ENCODE data around the gene MAFF.

Gene MAFF

DNA sequence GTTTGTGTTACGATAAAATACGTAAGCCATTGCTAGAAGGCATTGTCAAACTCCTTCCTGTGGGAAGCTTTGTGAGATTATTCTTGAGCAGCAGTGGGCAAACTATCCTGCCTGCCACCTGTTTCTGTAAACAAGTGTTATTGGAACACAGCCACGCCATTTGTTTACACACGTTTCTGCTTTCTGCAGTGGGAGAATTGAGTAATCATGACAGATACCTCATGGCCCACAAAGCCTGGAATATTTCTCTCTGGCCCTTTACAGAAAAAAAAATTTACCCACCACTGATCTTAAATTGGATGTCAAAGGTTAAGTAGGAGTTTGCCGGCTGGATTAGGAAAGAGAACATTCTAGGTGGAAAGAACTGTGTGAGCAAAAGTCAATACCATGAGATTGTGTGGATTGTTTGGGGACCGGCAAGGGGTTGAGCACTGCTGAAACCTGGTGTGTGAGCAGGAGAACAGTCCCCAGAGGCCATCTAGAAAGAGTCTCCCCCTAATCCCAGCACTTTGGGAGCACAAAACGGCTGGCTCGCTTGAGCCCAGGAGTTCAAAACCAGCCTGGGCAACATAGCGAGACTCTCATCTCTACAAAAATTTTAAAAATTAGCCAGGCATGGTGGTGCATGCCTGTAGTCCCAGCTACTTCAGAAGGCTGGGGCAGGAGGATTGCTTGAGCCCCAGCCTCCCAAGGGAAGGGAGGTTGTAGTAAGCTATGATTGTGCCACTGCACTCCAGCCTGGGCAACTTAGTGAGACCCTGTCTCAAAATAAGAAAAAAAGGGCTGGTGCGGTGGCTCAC, 14.2 kb upstream of the MAFF start:
- DNase-seq (ENCODE audit: extremely low read depth, low read depth), result no peak
- TF ChIP-seq, protein P1, sequence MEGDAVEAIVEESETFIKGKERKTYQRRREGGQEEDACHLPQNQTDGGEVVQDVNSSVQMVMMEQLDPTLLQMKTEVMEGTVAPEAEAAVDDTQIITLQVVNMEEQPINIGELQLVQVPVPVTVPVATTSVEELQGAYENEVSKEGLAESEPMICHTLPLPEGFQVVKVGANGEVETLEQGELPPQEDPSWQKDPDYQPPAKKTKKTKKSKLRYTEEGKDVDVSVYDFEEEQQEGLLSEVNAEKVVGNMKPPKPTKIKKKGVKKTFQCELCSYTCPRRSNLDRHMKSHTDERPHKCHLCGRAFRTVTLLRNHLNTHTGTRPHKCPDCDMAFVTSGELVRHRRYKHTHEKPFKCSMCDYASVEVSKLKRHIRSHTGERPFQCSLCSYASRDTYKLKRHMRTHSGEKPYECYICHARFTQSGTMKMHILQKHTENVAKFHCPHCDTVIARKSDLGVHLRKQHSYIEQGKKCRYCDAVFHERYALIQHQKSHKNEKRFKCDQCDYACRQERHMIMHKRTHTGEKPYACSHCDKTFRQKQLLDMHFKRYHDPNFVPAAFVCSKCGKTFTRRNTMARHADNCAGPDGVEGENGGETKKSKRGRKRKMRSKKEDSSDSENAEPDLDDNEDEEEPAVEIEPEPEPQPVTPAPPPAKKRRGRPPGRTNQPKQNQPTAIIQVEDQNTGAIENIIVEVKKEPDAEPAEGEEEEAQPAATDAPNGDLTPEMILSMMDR (IDR thresholded peaks at IDR 0.05; ENCODE audit: low read depth, low read length, missing control alignments), result no peak
- H3K4me3 ChIP-seq (replicated peaks; ENCODE audit: low read depth, low read length), result no peak overlapping the region

DNA sequence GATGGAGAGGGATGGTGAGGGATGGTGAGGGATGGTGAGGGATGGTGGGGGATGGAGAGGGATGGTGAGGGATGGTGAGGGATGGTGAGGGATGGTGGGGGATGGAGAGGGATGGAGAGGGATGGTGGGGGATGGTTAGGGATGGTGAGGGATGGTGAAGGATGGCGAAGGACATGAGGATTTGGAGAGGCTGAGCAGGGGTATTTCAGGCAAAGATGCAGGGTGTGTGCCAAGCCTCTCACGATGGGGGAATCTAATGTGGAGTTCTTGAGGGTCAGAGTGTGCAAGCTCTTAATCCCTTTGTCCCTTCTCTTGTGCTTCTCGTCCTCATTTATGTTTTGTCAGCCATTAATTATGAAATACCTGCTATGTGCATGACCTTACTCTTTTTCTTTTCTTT, 12.7 kb upstream of the MAFF start:
- H3K4me3 ChIP-seq (replicated peaks; ENCODE audit: low read depth, low read length), result no peak overlapping the region
- no peak for DNase-seq (ENCODE audit: extremely low read depth, low read depth)
- TF ChIP-seq, protein P1 (IDR thresholded peaks at IDR 0.05; ENCODE audit: low read depth, low read length, missing control alignments), result no peak

DNA sequence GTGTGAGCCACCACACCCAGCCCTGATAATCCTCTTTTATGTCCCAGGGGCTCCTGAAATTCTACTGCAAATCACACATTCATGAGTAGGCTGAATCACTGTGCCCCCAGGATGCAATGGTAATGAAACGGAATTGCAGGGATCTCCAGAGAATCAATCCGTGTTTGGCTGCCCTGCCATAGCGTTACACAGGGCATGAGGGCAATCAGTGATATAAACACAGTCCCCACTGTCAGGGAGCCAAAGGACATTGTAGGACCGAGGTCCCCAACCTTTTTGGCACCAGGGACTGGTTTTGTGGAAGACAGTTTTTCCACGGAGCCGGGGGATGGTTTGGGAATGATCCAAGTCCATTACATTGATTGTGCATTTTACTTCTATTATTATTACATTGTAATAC, 11.2 kb upstream of the MAFF start:
- H3K4me3 ChIP-seq (replicated peaks; ENCODE audit: low read depth, low read length), result no peak overlapping the region
- no peak for DNase-seq (ENCODE audit: extremely low read depth, low read depth)
- TF ChIP-seq, protein P1 (IDR thresholded peaks at IDR 0.05; ENCODE audit: low read depth, low read length, missing control alignments), result no peak

DNA sequence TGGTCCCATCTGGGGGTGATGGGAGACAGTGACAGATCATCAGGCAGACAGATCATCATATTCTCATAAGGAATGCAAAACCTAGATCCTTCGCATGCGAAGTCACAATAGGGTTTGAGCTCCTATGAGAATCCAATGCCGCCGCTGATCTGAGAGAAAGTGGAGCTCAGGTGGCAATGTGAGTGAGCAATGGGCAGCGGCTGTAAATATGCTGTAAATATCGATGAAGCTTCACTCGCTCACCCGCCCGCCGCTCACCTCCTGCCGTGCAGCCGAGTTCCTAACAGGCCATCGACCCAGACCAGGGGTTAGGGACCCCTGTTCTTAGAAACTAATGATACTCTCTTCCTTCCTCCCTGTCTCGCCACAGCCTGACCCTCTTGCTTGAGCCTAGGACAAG, 10.7 kb upstream of the MAFF start:
- H3K4me3 ChIP-seq (replicated peaks; ENCODE audit: low read depth, low read length), result no peak overlapping the region
- TF ChIP-seq, protein P1 (IDR thresholded peaks at IDR 0.05; ENCODE audit: low read depth, low read length, missing control alignments), result no peak
- DNase-seq (ENCODE audit: extremely low read depth, low read depth), result no peak

DNA sequence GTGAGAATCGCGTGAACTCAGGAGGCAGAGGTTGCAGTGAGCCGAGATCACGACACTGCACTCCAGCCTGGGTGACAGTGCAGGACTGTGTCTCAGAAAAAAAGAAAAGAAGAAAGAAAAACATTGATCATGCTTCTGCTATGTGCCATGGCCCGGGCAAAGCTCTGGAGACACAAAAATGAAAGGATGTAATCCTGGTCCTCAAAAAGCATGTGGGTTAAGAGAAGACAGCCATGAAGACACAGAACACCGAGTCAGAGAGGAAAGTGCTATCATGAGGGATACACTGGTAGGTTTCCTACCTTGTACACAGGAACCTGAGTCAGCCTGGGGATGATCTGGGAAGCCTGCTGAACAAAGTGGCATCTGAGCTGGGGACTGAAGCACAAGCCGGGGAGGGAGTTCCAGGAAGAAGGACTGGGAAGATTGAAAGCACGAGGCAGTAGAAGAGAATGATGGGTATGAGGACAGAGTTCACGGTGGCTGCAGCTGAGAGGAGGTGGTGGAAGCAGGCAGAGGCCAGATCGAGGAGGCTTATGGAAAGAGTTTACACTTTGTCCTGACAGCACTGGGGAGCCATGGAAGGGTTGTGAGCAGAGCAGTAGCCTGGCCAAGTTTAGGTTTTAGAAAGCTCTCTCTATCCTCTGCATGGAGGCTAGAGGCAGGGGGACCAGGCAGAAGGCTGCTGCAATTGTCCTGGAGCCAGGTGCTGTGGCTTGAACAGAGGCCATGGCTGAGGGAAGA, 9.9 kb upstream of the MAFF start:
- TF ChIP-seq, protein P1 (IDR thresholded peaks at IDR 0.05; ENCODE audit: low read depth, low read length, missing control alignments), result no peak
- no peak for DNase-seq (ENCODE audit: extremely low read depth, low read depth)
- no peak overlapping the region for H3K4me3 ChIP-seq (replicated peaks; ENCODE audit: low read depth, low read length)

DNA sequence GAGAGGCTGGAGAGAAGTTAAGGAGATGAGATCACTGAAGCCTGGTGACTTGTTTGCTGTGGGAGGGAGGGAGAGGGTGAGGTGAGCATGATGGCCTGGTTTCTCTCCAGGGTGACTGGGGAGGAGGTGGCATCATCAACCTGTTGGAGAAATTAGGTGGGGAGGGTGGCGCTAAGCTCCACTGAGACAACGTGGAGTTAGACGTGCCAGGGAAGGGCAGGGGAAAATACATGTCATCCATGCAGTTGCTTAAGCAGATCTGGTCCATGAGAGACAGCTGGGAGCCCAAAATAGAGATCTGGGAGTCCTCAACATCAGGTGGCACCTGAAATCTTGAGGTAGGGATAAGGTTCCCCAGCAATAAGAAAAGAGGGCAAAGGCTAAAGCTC, 9.3 kb upstream of the MAFF start:
- no peak overlapping the region for H3K4me3 ChIP-seq (replicated peaks; ENCODE audit: low read depth, low read length)
- TF ChIP-seq, protein P1 (IDR thresholded peaks at IDR 0.05; ENCODE audit: low read depth, low read length, missing control alignments), result no peak
- DNase-seq (ENCODE audit: extremely low read depth, low read depth), result no peak
